Liver (tissue), 3 donors: Measurements from ENCODE around the gene NFRKB.

Experiments used
- ATF3 ChIP-seq: IDR thresholded peaks from 2 replicates; pipeline ENCODE4 v1.6.1; 2016; ENCODE audit warnings: antibody characterized with exemption
- CTCF ChIP-seq: fragments of 150-350 bp; IDR thresholded peaks from 2 replicates; pipeline ENCODE4 v1.5.1; 2017; ENCODE audit warnings: improper control_type of control experiment, low read depth, low read length; ENCODE audit not compliant: missing input control
- EGR1 ChIP-seq, 2 donors: IDR thresholded peaks; 2 replicates each; pipeline ENCODE4 v1.6.1; 2016 to 2018; ENCODE audit warnings: antibody characterized with exemption in 2 of 2, low read depth in 2 of 2
- FOXA1 ChIP-seq: IDR thresholded peaks from 2 replicates; pipeline ENCODE4 v1.6.1; 2016; ENCODE audit warnings: antibody characterized with exemption
- GABPA ChIP-seq, 2 donors: IDR thresholded peaks in 1 of 2; conservative IDR thresholded peaks in 1 of 2; 2 replicates each; pipeline ENCODE4 v1.6.1; 2016; ENCODE audit warnings: antibody characterized with exemption in 2 of 2, mild to moderate bottlenecking in 1 of 2, moderate library complexity in 1 of 2
- MAX ChIP-seq: IDR thresholded peaks from 2 replicates; pipeline ENCODE4 v1.6.1; 2016; ENCODE audit warnings: antibody characterized with exemption
- RAD21 ChIP-seq, 2 donors: IDR thresholded peaks; 2 replicates each; pipeline ENCODE4 v1.6.1; 2016; ENCODE audit warnings: antibody characterized with exemption in 2 of 2, mild to moderate bottlenecking in 2 of 2
- REST ChIP-seq: IDR thresholded peaks from 2 replicates; pipeline ENCODE4 v1.6.1; 2016; ENCODE audit warnings: antibody characterized with exemption, mild to moderate bottlenecking
- SP1 ChIP-seq: IDR thresholded peaks from 2 replicates; pipeline ENCODE4 v1.6.1; 2018; ENCODE audit warnings: antibody characterized with exemption, mild to moderate bottlenecking
- TAF1 ChIP-seq: conservative IDR thresholded peaks from 2 replicates; pipeline ENCODE4 v1.6.1; 2016; ENCODE audit warnings: antibody characterized with exemption, mild to moderate bottlenecking
- ZBTB33 ChIP-seq: IDR thresholded peaks from 2 replicates; pipeline ENCODE4 v1.6.1; 2016; ENCODE audit warnings: antibody characterized with exemption
- donor health status: healthy.
- donor health status: healthy.

GRCh38 chr11:129911298-129911697, 15.9 kb upstream of the NFRKB start:
- no peak for TF ChIP-seq EGR1 (IDR thresholded peaks at IDR 0.05; ENCODE audit: low read depth in 2 of 2)
- no peak for TF ChIP-seq RAD21 (IDR thresholded peaks at IDR 0.05)
- no peak for TF ChIP-seq CTCF
- TF ChIP-seq TAF1 = no peak
- TF ChIP-seq SP1 = no peak
- no peak for TF ChIP-seq REST
- no peak for TF ChIP-seq ATF3
- no peak for TF ChIP-seq MAX
- no peak for TF ChIP-seq FOXA1
- no peak for TF ChIP-seq GABPA (IDR thresholded peaks at IDR 0.05 in 1 of 2, conservative IDR thresholded peaks at IDR 0.05 in 1 of 2)
- no peak for TF ChIP-seq ZBTB33
